Measurements from ENCODE around the gene CRYBG1.
"Not testable (repeated sequence)": the region's sequence is repeated elsewhere in the genome, so short reads cannot be mapped to it uniquely, and the experiment has no call there.

CRYBG1 gene

GRCh38 chr6:106511288-106512047 lies 151.0 kb downstream of the CRYBG1 start:
- DNase-seq = peak; percentile 31

- no peak for DNase-seq
Observed at GRCh38 chr6:106512048-106512967, 151.8 kb downstream of the CRYBG1 start.

- no peak for DNase-seq
Observed at GRCh38 chr6:106512968-106513574, 152.6 kb downstream of the CRYBG1 start.

GRCh38 chr6:106513808-106514582 lies 153.5 kb downstream of the CRYBG1 start:
- no peak for DNase-seq

DNA sequence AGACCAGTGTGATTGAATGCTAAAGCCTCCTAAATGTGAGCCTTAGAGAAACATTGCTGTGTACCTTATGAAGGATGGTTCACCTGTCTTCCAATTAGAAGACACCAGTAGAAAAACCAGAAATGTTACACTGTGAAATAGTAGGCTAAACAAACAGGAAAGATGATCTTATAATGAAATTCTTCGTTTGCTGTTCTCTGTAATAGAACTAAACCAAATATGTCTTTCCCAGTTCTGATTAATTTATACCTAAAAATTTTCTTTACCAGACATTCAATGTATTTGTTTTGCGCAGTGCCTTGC lies 154.0 kb downstream of the CRYBG1 start:
- DNase-seq = no peak

GRCh38 chr6:106515582-106515981 lies 155.1 kb downstream of the CRYBG1 start:
- DNase-seq = not testable (repeated sequence)

GRCh38 chr6:106516616-106517015 lies 156.1 kb downstream of the CRYBG1 start:
- DNase-seq = no peak

DNA sequence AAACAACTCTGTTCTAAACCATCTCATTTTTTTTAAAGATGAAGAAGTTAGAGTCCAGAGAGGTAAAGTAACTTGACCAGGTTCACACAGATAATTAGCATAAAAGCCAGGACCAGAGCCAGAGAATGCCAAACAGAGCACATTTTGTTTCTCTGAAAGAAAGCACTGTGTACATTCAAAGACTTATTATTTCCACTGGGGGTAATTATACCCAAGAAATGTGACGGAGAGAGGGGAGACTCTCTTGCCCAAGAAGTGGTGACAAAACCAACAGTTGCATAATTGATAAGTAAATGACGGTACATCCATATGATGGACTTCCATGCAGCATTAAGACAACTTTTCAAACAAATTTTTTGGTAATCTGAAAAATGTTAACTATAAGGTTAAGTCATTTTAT lies 157.2 kb downstream of the CRYBG1 start:
- DNase-seq = no peak

- no peak for DNase-seq
Observed at GRCh38 chr6:106518748-106519147, 158.2 kb downstream of the CRYBG1 start.

GRCh38 chr6:106519460-106520394 lies 159.2 kb downstream of the CRYBG1 start:
- DNase-seq = no peak

- DNase-seq = no peak
Observed at GRCh38 chr6:106520711-106521401, 160.3 kb downstream of the CRYBG1 start.

- DNase-seq = no peak
Observed at GRCh38 chr6:106522562-106523250, 162.2 kb downstream of the CRYBG1 start.

- DNase-seq = no peak
Observed at GRCh38 chr6:106525107-106525881, 164.8 kb downstream of the CRYBG1 start.

- DNase-seq = no peak
Observed at GRCh38 chr6:106525882-106526275, 165.4 kb downstream of the CRYBG1 start.

DNA sequence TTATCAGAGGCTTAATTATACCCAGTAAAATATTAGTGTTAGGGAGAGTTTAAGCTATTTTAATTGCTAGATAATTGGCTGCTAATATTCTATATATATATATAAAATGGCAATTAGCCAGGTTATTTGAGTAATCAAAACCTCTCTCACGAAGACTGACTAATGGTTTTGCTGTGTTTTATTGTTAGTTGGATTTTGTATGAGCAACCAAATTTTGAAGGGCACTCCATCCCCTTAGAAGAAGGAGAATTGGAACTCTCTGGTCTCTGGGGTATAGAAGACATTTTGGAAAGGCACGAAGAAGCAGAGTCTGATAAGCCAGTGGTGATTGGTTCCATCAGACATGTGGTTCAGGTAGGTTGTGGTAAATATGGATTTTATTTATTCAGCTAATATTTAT lies 166.6 kb downstream of the CRYBG1 start:
- no peak for DNase-seq

- no peak for DNase-seq
Observed at GRCh38 chr6:106527979-106528378, 167.5 kb downstream of the CRYBG1 start.

- DNase-seq = no peak
Observed at GRCh38 chr6:106528521-106528920, 168.0 kb downstream of the CRYBG1 start.

DNA sequence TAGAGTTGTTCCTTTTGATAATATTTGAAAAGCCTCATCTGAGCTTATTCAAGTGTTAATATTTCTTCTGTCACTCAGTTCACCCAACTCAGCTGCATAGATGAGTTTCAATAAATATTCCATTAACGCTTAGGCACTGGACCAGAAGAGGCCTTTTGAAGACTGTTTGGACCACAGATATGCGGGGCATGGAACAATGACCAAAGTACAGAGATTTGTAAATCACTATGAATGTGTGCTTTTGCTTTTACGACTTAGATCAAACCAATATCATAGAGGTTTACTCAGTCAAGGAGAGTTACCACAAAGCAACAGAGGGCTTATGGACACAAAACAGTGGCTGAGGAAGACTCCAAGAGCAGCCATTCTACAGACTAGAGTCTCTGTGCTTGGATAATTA lies 168.9 kb downstream of the CRYBG1 start:
- DNase-seq = no peak

DNA sequence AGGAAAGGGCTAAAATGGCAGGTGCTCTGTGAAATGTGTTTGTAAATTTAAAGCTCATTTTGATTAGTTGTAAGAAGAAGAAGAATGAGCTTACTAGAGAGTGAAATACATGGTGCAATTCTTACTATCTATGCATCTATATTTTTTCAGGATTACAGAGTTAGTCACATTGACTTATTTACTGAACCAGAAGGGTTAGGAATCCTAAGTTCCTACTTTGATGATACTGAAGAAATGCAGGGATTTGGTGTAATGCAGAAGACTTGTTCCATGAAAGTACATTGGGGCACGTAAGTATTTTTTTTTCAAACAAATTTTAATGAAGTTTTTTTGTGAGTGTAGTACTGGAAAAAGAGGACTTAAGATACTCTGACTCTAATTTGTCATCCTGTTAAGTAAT lies 169.5 kb downstream of the CRYBG1 start:
- no peak for DNase-seq

DNA sequence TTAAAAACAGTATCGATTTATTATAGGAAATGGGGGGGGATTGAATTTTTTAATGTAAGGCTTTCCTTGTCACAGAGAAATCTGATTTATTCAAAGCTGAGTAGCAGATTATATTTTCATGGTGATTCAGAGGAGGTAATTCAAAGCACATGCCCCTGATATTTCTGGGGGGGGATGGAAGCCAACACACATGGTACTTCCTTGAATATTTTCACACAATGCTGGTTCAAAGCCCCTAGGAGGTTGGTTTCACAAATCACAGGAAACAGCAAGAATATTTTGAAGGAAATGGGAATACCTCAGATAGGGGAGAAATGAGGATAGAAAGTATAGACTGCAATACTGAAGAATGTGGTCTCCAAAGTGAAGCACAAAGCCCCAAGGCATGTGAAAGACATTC lies 170.0 kb downstream of the CRYBG1 start:
- no peak for DNase-seq
